ENCODE results near the gene USP15.
"Not testable (repeated sequence)": the region's sequence is repeated elsewhere in the genome, so short reads cannot be mapped to it uniquely, and the experiment has no call there.

Gene USP15

GRCh38 chr12:62379026-62379722, 119.0 kb downstream of the USP15 start:
- DNase-seq = no peak

GRCh38 chr12:62379723-62380045, 119.5 kb downstream of the USP15 start:
- DNase-seq = no peak

GRCh38 chr12:62382526-62382925, 122.3 kb downstream of the USP15 start:
- DNase-seq = no peak

- no peak for DNase-seq
These were observed 136.5 kb downstream of the USP15 start for GRCh38 chr12:62396750-62397149.

- DNase-seq = no peak
These were observed 139.9 kb downstream of the USP15 start for GRCh38 chr12:62400135-62400534.

- no peak for DNase-seq
These were observed 141.4 kb downstream of the USP15 start for GRCh38 chr12:62401631-62402030.

GRCh38 chr12:62403031-62403430, 142.8 kb downstream of the USP15 start:
- no peak for DNase-seq

GRCh38 chr12:62407587-62407986, 147.4 kb downstream of the USP15 start:
- DNase-seq = no peak

- DNase-seq = no peak
These were observed 148.9 kb downstream of the USP15 start for GRCh38 chr12:62409068-62409467.

- DNase-seq = no peak
These were observed 154.0 kb downstream of the USP15 start for GRCh38 chr12:62414180-62414579.

GRCh38 chr12:62426089-62426488, 165.9 kb downstream of the USP15 start:
- no peak for DNase-seq

GRCh38 chr12:62429457-62429856, 169.3 kb downstream of the USP15 start:
- DNase-seq = no peak

GRCh38 chr12:62434494-62435302, 174.5 kb downstream of the USP15 start:
- no peak for DNase-seq

GRCh38 chr12:62435303-62436163, 175.3 kb downstream of the USP15 start:
- no peak for DNase-seq

- no peak for DNase-seq
These were observed 175.9 kb downstream of the USP15 start for GRCh38 chr12:62436164-62436503.

- DNase-seq = no peak
These were observed 178.0 kb downstream of the USP15 start for GRCh38 chr12:62438098-62438692.

- no peak for DNase-seq
These were observed 186.7 kb downstream of the USP15 start for GRCh38 chr12:62446754-62447452.

- DNase-seq = no peak
These were observed 188.2 kb downstream of the USP15 start for GRCh38 chr12:62448436-62448835.

- not testable (repeated sequence) for DNase-seq
These were observed 195.2 kb downstream of the USP15 start for GRCh38 chr12:62455429-62455828.

- no peak for DNase-seq
These were observed 198.4 kb downstream of the USP15 start for GRCh38 chr12:62458626-62459025.

GRCh38 chr12:62459976-62460375, 199.8 kb downstream of the USP15 start:
- DNase-seq = no peak

- DNase-seq = not testable (repeated sequence)
These were observed 201.1 kb downstream of the USP15 start for GRCh38 chr12:62461171-62461837.

All from NK-92 treated with Interleukin-12 subunit alpha and Interleukin-12 subunit beta, amount 100 ng/mL, for 24 hours (cell line).